ENCODE results near the gene PNMA8C.
"Not testable (repeated sequence)": the region's sequence is repeated elsewhere in the genome, so short reads cannot be mapped to it uniquely, and the experiment has no call there.

The PNMA8C gene

GRCh38 chr19:46376241-46377153 is 52.2 kb downstream of the PNMA8C start:
- H3K4me3 ChIP-seq (replicated peaks; ENCODE audit: low read depth, low read length): no peak overlapping the region
- no peak for DNase-seq (ENCODE audit: low read depth)
- TF ChIP-seq CTCF (IDR thresholded peaks at IDR 0.05; ENCODE audit: low read length, missing control alignments): no peak

GRCh38 chr19:46375476-46376067 is 53.2 kb downstream of the PNMA8C start:
- H3K4me3 ChIP-seq (replicated peaks; ENCODE audit: low read depth, low read length); DNase-seq (ENCODE audit: low read depth): not testable (repeated sequence)
